Measurements from ENCODE around the gene CADM3. TPM values are rescaled to one million over a fixed set of nuclear protein-coding genes. Genes with fewer than 3 reads are reported as not detected.

The CADM3 gene
- total and polyA plus RNA-seq, 5 experiments from 2014 or later, result not detected

DNA sequence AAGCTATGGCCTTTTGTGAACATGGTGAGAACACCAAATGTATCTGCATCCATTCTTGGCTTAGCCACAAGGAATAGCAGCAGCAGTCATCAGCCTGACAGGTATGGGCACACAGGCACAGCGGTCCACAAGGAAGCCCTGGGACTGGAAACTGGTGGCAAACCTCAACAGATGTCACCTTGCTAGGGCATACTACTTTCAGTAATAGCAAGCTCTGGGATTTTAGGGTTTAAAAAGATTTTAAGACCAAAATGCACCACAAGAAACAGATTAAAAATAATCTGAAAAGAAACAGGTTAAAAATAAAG is 9.7 kb upstream of the CADM3 start:
- Mint-ChIP-seq H3K36me3 (no peaks in the 10 kb centered on the region), H3K27me3 (peaks cover 21 to 64% (median 46%) of the 10 kb centered on the region in 5 donors), H3K4me3 (no peak overlapping the region), H3K9me3 (no peaks in the 10 kb centered on the region), H3K27ac (no peak overlapping the region), H3K4me1 (peaks cover 0 to 6% (median under 1%) of the 10 kb centered on the region in 4 donors)
- DNase-seq (no peak), ATAC-seq (no peak)
- POLR2A ChIA-PET, result no interaction called here

DNA sequence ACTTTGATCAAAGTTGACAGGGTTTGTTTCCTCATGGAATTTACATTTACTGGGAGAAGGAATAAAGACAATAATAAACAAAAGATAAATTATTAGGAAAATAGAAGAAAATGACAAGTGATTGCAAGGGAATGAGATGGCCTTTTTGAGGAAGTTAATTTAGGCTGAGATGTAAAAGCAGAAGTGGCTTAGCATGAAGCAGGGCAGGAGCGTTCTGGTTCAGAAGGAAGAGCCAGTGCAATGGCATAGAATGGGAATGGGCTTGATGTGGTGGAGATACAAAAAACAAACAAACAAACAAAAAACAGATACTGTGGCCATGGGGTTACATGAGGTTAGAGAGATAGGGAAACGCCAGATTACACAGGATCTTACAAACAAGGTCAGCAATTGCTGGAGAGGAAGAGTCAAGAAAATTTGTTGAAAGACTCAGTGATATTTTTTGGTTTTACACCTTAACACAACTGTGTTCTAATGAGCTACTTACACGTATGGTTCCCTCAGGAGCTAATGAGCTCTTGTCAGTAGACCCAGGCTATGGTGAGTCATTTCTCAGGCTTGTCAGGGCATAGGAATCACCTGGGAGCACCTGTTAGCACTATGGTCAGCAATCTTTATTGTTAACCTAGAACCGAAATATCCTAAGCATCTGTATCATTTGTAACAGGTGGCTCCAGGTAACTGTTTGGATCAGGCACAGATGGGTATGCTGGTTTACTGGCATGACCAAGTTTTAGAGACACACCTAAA is 8.7 kb upstream of the CADM3 start:
- Mint-ChIP-seq H3K4me1 (peaks cover 0 to 6% (median under 1%) of the 10 kb centered on the region in 4 donors), H3K27ac (no peak overlapping the region), H3K36me3 (no peaks in the 10 kb centered on the region), H3K9me3 (no peaks in the 10 kb centered on the region), H3K27me3 (peaks cover 18 to 58% (median 42%) of the 10 kb centered on the region in 5 donors), H3K4me3 (no peak overlapping the region)
- ATAC-seq, result no peak
- no peak for DNase-seq
- POLR2A ChIA-PET, result no interaction called here

DNA sequence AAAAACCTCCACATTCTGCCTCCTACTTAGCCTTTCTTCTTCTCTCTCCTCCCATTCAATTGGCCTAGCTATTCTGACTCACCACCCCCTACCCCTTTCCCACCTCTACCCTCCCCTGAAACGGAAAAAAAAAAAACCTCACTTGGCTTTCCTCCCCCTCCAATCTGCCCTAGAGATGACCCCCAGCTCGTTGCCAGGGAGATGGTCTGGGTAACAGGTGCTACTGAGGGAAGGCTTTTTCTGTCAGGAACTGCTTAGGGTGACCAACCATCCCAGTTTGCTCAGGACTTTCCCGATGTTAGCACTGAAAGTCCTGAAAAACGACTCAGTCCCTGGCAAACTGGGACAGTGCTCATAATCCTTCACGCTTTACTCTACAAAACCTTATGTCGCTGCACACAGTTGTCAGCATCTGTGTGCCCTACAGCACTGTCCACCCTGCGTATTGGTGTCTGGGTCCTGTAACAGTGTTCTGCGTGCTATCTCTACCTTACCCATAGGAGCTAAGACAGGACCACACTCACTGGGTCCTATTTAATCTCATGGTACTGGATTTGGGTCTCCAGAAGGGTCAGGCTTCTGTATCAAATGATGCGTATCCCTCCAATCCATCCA is 7.7 kb upstream of the CADM3 start:
- H3K9me3 Mint-ChIP-seq, result no peaks in the 10 kb centered on the region
- peaks cover 23 to 61% (median 47%) of the 10 kb centered on the region in 5 donors for H3K27me3 Mint-ChIP-seq
- H3K36me3 Mint-ChIP-seq, result no peaks in the 10 kb centered on the region
- POLR2A ChIA-PET, result no interaction called here
- H3K27ac Mint-ChIP-seq, result no peak overlapping the region
- H3K4me3 Mint-ChIP-seq, result no peak overlapping the region
- ATAC-seq, result no peak
- peaks cover 0 to 6% (median under 1%) of the 10 kb centered on the region in 4 donors for H3K4me1 Mint-ChIP-seq
- no peak for DNase-seq

DNA sequence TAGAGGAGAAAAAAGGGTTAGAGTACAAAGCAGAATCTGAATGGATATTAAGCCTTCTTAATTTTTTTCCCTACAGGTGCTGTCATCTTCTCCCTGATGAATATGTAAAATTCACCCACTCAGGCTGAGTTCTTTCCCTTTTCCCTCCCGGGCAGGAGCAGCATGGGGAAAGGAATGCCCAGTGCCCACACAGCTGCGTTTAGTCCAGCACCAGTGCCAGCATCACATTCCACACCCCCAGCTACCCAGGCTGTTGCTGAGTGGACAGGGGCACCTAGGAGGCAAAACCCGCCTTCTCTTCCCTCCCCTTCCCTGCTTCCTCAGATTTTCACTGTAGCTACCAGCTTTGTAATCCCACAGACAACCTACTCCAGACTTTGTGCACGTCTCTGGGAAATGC is 3.4 kb upstream of the CADM3 start:
- H3K36me3 Mint-ChIP-seq, result peaks cover 0 to 5% (median 3%) of the 10 kb centered on the region in 3 donors

DNA sequence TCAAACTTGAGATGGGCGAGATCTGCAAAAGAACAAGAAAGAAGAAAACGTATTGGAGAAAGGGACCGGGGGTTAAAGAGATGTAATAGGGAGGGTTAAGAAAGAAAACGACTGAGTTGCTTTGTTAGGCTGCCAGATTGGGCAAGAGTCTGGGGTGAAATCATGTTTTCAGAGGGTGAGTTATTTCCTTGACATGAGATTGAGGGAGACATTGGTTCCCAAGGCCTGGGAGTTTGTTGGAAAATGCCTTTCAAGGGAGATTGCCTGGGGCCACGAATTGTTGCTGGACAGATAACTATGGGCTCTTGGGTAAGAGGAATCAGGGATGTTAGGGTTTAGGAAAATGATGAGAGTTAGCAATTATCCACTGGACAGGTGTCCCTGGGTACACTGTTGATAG is 776 bp upstream of the CADM3 start:
- no peak for DNase-seq
- POLR2A ChIA-PET, result no interaction called here
- H3K9me3 Mint-ChIP-seq, result peaks cover 0 to 3% (median 0%) of the 10 kb centered on the region in 9 donors
- H3K4me3 Mint-ChIP-seq, result peak overlapping the region in 2 of 10 donors; percentile 1 to 23
- H3K27me3 Mint-ChIP-seq, result peaks cover 47 to 81% (median 72%) of the 10 kb centered on the region in 5 donors
- H3K4me1 Mint-ChIP-seq, result peaks cover 3 to 7% (median 6%) of the 10 kb centered on the region in 4 donors
- H3K27ac Mint-ChIP-seq, result peak overlapping the region in 1 of 10 donors; percentile 21
- H3K36me3 Mint-ChIP-seq, result peaks cover 0 to 5% (median 3%) of the 10 kb centered on the region in 3 donors
- no peak for ATAC-seq

More for the DNA sequence above, 3.4 kb upstream of the CADM3 start:
- Mint-ChIP-seq H3K9me3 (peaks cover 0 to 3% (median 0%) of the 10 kb centered on the region in 9 donors), H3K4me3 (no peak overlapping the region), H3K27me3 (peaks cover 32 to 70% (median 58%) of the 10 kb centered on the region in 5 donors), H3K4me1 (peaks cover 3 to 7% (median 6%) of the 10 kb centered on the region in 4 donors), H3K27ac (no peak overlapping the region)
- POLR2A ChIA-PET, result no interaction called here
- ATAC-seq (no peak), DNase-seq (no peak)

DNA sequence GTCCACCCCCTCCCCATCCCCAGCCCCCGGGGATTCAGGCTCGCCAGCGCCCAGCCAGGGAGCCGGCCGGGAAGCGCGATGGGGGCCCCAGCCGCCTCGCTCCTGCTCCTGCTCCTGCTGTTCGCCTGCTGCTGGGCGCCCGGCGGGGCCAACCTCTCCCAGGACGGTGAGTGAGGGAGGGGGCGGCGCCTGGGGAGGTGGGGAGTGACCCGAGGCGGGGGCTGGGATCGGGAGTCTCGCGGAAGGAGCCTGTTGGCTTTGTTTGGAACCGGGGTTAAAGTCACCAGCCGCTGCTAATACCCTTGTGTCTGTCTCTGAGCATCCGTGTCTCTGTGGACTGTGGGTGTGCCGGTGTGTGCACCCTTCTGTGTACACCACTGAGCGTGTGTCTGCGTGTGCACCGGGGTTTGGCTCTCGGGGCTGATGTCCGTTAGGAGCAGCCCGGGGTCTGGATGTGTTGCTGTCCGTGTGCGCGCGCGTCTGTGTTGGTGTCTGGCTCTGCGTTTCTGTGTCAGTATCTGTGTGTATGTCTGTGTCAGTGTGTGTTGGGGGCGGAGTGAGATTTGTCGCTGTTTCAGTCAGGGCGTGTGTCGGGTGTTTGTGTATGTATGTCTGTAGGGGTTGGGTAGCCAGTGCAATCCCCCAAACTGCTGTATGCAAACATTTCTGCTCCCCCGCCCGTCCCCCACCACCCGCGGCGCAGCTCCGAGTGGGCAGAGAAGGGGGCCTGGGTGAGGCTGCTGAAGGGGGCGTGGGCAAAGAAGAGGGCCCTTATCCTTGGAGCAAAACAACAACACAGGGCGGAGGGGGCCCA is 480 bp downstream of the CADM3 start:
- POLR2A ChIA-PET, result no interaction called here
- peaks cover 0 to 5% (median 3%) of the 10 kb centered on the region in 3 donors for H3K36me3 Mint-ChIP-seq
- peaks cover 3 to 7% (median 6%) of the 10 kb centered on the region in 4 donors for H3K4me1 Mint-ChIP-seq
- H3K27ac Mint-ChIP-seq, result peak overlapping the region in 1 of 10 donors; percentile 15
- ATAC-seq, result no peak
- H3K9me3 Mint-ChIP-seq, result peaks cover 0 to 3% (median 0%) of the 10 kb centered on the region in 9 donors
- peaks cover 48 to 81% (median 66%) of the 10 kb centered on the region in 5 donors for H3K27me3 Mint-ChIP-seq
- DNase-seq, result no peak
- H3K4me3 Mint-ChIP-seq, result peak overlapping the region in 3 of 10 donors; percentile 22 to 43 (median 23)

DNA sequence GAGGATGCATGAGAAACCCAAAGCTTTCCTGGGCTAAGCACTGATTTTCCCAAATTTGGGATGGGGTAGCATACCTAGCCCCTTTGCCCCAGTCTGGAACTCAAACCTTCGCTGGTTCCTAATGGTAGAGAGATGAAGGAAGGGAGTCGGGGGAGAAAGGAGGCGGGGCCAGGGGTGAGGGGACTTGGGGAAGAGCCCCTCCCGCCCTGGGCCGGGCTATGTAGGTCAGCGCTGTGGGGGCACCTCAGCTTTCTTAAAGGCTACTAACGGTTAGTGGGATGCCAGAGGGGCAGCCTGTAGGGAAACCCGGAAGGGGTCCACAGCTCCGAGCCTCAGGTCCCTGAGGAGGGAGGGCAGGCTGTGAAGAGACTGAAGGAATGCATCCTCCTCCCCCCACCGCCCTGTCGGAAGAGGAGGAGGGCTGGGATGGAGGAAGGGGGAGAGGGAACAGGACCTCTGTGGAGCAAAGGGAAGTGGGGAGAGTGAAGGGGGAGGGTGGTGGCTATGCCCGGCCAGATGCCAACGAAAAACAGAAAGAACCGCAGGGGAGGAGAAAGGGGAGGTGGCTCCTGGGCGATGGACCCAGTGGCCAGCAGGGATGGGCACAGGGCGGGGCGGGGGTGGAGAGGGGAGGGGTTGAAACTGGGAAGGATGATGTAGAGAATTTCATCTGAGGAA is 1.3 kb downstream of the CADM3 start:
- no peak for ATAC-seq
- H3K27me3 Mint-ChIP-seq, result peaks cover 46 to 76% (median 64%) of the 10 kb centered on the region in 5 donors
- H3K4me1 Mint-ChIP-seq, result peaks cover 3 to 7% (median 6%) of the 10 kb centered on the region in 4 donors
- peaks cover 0 to 5% (median 3%) of the 10 kb centered on the region in 3 donors for H3K36me3 Mint-ChIP-seq
- POLR2A ChIA-PET, result no interaction called here
- H3K4me3 Mint-ChIP-seq, result no peak overlapping the region
- peaks cover 0 to 3% (median 0%) of the 10 kb centered on the region in 9 donors for H3K9me3 Mint-ChIP-seq
- no peak overlapping the region for H3K27ac Mint-ChIP-seq
- no peak for DNase-seq

DNA sequence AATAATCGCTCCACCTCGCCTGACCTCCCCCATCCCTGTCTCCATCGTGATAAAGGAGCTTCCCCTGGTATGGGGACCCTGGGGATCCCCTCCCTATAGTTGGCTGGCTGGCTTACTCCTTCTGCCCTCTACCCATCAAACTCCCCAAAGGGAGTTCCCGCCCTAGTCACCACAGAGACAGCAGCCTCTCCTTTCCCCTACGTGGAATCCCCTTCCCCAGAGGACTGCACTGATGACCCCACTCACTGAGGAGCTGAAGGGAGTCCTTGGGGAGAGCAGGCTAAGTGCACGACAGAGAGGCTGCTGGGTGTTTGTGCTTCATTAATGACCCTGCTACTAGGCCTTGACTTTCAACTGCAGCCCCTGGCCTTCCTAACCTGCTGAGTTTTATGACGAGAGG is 1.9 kb downstream of the CADM3 start:
- H3K4me3 Mint-ChIP-seq, result no peak overlapping the region
- H3K27me3 Mint-ChIP-seq, result peaks cover 43 to 73% (median 60%) of the 10 kb centered on the region in 5 donors
- H3K9me3 Mint-ChIP-seq, result peaks cover 0 to 3% (median 0%) of the 10 kb centered on the region in 9 donors
- peaks cover 0 to 5% (median 3%) of the 10 kb centered on the region in 3 donors for H3K36me3 Mint-ChIP-seq
- no peak for DNase-seq
- POLR2A ChIA-PET, result no interaction called here
- peaks cover 3 to 7% (median 6%) of the 10 kb centered on the region in 4 donors for H3K4me1 Mint-ChIP-seq
- H3K27ac Mint-ChIP-seq, result no peak overlapping the region
- no peak for ATAC-seq

DNA sequence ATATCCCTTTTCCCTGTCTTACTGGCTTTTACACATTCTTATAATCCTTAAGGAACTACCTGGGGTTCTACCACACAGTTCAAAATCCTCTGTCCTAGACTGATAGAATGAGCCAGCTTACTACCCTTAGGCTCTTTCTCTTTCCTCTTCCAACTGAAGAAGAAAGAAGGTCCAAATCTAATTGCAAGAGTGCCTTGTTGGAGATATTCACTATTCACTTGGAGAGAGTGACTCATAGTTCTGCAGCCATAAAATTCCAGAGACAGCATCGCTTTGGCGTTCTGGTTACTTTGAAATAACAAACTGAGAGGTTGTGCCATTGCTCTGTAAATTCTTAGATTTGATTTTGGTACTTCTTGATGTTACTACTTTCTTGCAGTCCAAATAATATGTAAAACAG is 4.2 kb downstream of the CADM3 start:
- peaks cover 3 to 7% (median 6%) of the 10 kb centered on the region in 4 donors for H3K4me1 Mint-ChIP-seq
- peaks cover 0 to 5% (median 3%) of the 10 kb centered on the region in 3 donors for H3K36me3 Mint-ChIP-seq
- no peak overlapping the region for H3K27ac Mint-ChIP-seq
- H3K27me3 Mint-ChIP-seq, result peaks cover 30 to 73% (median 53%) of the 10 kb centered on the region in 5 donors
- H3K4me3 Mint-ChIP-seq, result no peak overlapping the region
- ATAC-seq, result no peak
- H3K9me3 Mint-ChIP-seq, result peaks cover 0 to 3% (median 0%) of the 10 kb centered on the region in 9 donors
- POLR2A ChIA-PET, result no interaction called here
- no peak for DNase-seq

DNA sequence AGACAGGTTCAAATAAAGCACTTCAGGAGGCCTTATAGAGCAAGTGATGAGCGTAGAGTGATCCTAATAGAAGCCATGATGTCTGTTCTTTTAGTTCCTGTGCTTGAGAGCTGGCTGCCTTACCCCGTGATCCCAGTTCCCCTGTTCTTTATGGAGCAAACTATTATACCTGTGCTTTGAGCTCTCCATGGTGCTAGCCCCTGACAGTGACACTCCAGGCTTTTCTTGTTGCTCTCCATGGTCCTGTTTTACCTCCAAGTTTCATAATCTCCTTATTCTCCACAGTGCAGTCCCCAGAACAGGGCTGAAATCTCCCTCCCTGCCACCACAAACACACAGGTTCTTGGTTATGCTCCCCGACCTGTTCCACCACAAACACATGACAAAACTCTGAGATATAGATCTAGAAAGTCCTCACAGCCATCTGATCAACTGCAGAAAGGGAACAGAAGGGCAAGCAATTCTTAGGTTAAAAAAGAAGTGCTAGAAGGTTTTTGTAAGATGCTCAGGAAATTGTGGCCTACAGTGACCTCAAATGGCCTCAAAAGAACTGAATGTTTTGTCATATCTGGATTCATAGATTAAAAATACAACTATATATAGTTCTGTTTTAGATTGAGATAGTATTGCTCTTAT is 6.0 kb downstream of the CADM3 start:
- H3K4me1 Mint-ChIP-seq, result no peaks in the 10 kb centered on the region
- no peaks in the 10 kb centered on the region for H3K36me3 Mint-ChIP-seq
- peaks cover 0 to 2% (median 0%) of the 10 kb centered on the region in 9 donors for H3K9me3 Mint-ChIP-seq
- ATAC-seq (peak in 1 of 2 donors; percentile 38), DNase-seq (peak in 5 of 10 donors; percentile 9 to 42 (median 19))
- peaks cover 30 to 75% (median 56%) of the 10 kb centered on the region in 5 donors for H3K27me3 Mint-ChIP-seq
- no peak overlapping the region for H3K27ac Mint-ChIP-seq
- no peak overlapping the region for H3K4me3 Mint-ChIP-seq
- POLR2A ChIA-PET, result no interaction called here

DNA sequence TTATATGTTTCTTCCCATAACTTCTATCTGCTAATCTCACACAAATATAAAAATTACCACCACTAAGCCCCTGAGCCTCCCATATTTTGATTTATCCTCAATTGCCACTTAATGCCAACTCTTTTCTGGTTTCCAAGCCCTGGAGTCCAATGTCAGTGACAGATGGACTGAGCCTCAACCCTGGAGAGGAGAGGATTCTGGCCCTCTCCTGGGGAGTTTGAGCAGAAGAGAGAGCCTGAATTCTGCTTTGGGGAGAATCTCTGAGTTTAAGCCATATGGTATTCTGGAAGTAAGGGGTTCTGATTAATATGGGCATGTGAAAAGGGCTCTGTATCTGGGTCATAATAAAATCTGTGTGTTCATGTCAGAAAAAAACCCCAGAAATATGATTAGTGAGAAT is 8.5 kb downstream of the CADM3 start:
- no peak for ATAC-seq
- DNase-seq, result no peak
- Mint-ChIP-seq H3K36me3 (no peaks in the 10 kb centered on the region), H3K9me3 (peaks cover 0 to 2% (median 0%) of the 10 kb centered on the region in 9 donors), H3K4me3 (no peak overlapping the region), H3K4me1 (no peaks in the 10 kb centered on the region), H3K27me3 (peaks cover 14 to 65% (median 41%) of the 10 kb centered on the region in 5 donors), H3K27ac (peak overlapping the region in 1 of 10 donors; percentile 1)
- POLR2A ChIA-PET, result no interaction called here

DNA sequence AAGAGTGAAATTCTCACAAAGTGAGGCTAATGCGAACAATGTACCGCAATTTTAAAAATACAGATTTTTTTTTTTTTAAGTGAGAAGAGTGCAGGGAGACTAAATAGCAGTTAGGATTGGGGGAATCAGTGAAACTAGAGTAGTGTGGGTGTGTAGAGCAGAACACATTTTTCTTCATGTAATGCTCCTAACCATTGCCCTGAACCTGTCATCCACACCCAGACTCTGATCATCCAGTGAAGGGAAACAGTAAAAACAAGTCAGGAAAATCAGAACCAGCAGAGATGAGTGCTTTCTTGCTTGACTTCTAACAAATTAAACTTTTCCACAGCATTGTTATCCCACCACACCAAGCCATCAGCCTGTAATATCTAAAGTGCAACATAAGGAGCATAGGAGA is 9.1 kb downstream of the CADM3 start:
- no peak overlapping the region for H3K4me3 Mint-ChIP-seq
- H3K4me1 Mint-ChIP-seq, result no peaks in the 10 kb centered on the region
- H3K27me3 Mint-ChIP-seq, result peaks cover 10 to 60% (median 37%) of the 10 kb centered on the region in 5 donors
- ATAC-seq, result no peak
- POLR2A ChIA-PET, result no interaction called here
- no peaks in the 10 kb centered on the region for H3K36me3 Mint-ChIP-seq
- DNase-seq, result no peak
- peaks cover 0 to 2% (median 0%) of the 10 kb centered on the region in 9 donors for H3K9me3 Mint-ChIP-seq
- H3K27ac Mint-ChIP-seq, result no peak overlapping the region

All from naive thymus-derived CD8-positive, alpha-beta T cell (primary cell).